Stomach (tissue), 4 donors: Measurements from ENCODE around the gene NR6A1.

Source experiments
- CTCF ChIP-seq, 7 experiments: fragments of 450-650 bp in 4 of 7; fragments of 200-600 bp in 3 of 7; sonication (generic) in 3 of 7; IDR thresholded peaks; one replicate each; pipeline ENCODE4 v1.5.1; 2016 to 2019; ENCODE audit warnings: antibody characterized with exemption in 7 of 7, control low read depth in 2 of 7, mild to moderate bottlenecking in 1 of 7
- POLR2A ChIP-seq, 4 donors: fragments of 450-650 bp; IDR thresholded peaks; one replicate each; pipeline ENCODE4 v1.6.1; 2016; ENCODE audit warnings: antibody characterized with exemption in 4 of 4, control low read depth in 2 of 4, mild to moderate bottlenecking in 1 of 4, moderate library complexity in 1 of 4

- TF ChIP-seq CTCF (IDR thresholded peaks at IDR 0.05) (no peak), POLR2A (IDR thresholded peaks at IDR 0.05) (no peak)
These were observed 16.8 kb downstream of the NR6A1 start for GRCh38 chr9:124754289-124754688.
